ENCODE results near the gene SPATS1.

SPATS1 gene, protein sequence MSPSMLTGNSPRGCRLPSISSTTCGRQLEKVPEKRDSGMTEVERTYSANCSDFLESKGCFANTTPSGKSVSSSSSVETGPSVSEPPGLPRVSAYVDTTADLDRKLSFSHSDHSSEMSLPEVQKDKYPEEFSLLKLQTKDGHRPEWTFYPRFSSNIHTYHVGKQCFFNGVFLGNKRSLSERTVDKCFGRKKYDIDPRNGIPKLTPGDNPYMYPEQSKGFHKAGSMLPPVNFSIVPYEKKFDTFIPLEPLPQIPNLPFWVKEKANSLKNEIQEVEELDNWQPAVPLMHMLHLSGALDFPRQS

DNA sequence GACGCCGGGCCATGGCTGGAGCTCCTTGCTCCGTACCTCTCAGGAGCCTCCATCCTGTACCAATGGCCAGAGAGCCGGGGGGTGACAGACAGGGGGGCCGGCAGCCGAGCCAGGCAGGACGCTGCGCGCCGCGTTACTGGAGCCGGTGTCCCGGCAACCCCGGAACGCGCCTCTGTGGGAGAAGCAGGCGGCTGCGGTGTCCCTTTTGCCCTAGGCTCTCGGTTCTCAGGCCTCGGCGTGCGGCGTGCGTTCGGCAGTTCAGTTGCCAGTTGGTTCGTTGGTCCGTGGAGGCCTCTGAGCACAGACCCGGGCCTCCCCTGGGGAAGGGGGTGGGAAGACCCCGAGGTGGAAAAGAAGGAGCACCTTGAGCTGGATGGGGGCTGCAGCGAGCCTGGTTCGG, at the start of gene SPATS1:
Gene SPATS1, plus strand, starts transcription at position 162 of the 400 bp plus-strand sequence. CDS start 446 bp downstream, outside the sequence.
- DNase-seq (ENCODE audit: insufficient read length, low spot score) = no peak
- no peak for TF ChIP-seq POLR2A (IDR thresholded peaks at IDR 0.05; ENCODE audit: low read depth, low read length)
- no peak for FAIRE-seq

DNA sequence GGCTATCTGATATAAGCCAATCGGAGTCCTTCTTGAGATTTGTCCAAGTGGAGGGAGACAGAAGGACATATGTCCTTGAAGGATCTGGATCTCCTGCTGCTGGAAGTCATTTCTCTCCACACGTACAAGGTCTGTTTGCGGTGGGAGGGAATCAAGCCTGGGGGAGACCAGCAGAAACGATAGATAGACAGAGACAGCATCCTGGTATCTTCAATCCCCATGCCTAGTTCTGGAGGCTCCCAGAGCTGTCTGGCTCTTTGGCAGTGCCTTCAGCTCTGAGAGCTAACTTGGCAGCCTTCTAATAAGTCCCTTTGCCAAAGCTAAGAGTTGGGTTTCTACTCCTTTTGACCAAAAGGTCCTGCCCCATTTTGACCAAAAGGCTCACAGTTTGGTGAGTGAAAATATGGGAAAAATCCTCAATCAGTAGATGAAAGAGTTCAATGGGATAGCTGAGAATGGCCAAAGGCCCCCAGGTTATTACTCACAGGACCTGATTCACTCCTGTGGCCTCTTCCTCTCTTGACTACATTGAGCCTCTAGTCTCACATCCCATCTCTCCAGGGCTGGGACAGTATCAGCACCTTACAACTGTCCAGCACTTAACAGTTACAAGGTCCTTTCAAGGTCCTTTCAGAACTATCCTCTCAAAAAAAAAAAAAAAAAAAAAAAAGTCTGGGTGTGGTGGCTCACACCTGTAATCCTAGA, 49.6 kb upstream of the SPATS1 start:
- FAIRE-seq (no peak), DNase-seq (ENCODE audit: insufficient read length, low spot score) (no peak)
- TF ChIP-seq POLR2A (IDR thresholded peaks at IDR 0.05; ENCODE audit: low read depth, low read length) = no peak

DNA sequence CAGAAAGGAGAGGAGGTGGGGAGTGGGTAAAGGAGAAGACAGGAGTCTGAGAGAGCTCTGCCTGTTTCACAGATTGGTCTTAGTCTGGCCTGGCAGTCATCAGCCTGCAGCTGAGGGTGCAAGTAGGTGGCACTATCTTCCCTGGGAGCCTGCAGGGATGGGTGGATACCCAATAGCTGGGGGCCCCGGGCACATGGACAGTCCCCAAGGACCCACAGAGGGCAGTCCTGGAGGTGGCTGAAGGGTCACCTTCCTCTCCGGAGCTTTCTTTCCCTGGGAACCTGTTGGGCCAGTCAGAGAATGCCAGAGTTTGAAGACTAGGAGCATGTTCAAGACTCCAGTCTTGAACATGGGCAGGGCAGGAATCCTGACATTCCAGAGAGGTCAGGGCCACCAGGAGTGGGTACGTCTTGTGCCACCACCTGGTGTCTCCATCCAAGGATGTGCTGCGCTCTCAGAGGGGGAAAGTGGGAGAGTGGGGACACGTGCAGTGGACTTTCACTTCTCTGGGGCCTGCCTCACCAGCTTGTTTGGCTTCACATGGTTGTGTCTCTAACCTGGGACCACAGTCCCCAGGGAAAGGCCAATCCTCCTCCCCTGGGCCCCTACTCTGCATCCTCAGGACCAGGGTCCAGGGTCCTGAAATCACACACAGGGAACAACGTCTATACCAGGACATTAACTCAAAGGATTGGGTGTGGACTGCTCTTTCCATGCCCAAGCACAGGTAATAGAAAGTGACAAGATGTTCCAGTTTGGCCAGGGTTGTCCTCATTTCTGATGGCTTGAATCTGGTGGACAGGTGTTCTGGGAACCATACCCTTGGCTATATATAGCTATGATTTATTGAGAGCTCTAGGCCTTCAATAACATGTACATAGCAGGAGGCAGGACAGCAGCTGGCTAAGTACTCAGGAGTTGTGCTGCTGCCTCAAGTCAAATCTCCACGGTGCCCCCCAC, 47.3 kb upstream of the SPATS1 start:
- TF ChIP-seq POLR2A (IDR thresholded peaks at IDR 0.05; ENCODE audit: low read depth, low read length) = no peak
- FAIRE-seq (no peak), DNase-seq (ENCODE audit: insufficient read length, low spot score) (no peak)

DNA sequence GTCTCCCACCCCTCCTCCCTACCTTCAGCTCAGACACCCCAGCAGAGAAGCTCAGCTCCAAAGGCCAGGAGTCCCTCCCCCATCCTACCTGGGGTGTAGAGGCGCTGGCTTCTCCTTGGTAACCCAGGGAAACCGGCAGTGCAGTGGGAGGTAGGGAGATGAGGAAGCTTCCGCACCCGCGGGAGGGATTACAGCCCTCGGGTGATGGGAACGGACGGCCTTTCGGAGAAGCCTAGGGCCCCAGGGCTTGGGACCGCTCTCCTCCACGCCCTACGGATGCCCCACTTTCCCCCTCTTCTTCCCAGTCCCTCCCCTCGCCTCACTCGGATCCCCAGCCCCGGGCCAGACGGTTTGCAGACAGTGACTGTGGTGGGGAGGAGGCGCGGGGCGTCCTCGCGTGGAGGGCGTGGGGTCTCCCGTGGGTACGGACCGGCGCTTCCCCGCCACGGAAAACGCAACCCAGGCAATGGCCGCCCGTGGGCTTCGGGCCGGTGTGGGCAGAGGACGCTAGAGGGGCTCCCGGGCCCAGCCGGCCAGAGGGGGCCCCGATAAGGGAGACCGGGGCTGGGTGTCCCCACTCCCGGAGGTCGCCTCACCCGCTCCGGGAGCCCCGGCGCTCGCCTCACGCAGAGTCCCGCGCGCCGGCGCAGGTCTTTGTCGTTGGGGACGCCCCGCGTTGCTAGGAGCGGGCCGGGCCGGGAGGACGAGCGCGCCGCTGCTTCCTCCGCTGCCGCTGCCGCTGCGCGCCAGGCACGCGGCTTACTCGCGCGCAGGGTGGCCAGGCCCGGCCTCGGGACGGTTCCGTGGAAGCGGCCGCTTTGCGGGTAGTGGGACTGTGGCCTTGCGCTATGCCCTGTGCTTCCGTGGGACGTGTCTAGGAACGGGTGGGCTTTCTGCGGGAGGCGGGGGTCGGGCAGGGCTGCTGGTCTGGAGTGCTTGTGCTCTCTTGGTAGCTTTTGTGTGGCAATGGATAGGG, 45.1 kb upstream of the SPATS1 start:
- TF ChIP-seq POLR2A (IDR thresholded peaks at IDR 0.05; ENCODE audit: low read depth, low read length) = no peak
- FAIRE-seq = no peak
- no peak for DNase-seq (ENCODE audit: insufficient read length, low spot score)

DNA sequence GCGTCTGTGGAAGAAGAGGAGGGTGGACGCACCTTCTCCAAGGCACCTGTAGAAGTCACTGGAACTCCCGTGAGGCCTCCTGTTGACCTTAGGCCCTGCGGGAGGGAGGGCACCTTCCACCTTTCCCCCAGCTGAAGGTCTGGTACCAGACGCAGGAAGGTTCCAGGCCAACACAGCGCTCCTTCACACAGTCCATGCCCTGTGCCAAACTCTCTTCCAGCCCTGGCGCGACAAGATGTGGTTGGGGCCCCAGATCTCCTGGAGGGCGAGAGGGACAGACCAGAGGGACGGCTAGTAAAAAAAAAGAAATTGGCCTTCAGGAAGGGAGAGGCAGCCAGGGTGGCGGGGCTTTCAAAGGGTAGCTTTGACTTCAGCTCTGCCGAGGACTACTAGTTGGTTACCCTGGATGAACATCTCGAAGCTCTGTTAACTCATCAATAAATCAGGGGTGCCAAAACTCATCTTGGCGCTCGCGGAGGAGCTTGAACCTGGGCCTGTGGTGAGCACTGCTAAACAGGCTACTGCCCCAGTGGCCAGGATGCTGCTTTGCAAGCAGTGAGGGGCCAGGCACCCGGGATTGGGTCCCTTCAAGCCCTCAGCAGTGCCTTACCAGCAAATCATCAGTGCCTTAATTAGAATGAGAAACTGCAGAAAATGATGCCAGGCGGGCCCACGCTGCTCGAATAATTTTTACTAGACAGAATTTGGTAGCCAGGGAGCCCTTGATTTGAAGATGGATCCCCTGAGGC, 44.2 kb upstream of the SPATS1 start:
- DNase-seq (ENCODE audit: insufficient read length, low spot score) (no peak), FAIRE-seq (no peak)
- no peak for TF ChIP-seq POLR2A (IDR thresholded peaks at IDR 0.05; ENCODE audit: low read depth, low read length)

DNA sequence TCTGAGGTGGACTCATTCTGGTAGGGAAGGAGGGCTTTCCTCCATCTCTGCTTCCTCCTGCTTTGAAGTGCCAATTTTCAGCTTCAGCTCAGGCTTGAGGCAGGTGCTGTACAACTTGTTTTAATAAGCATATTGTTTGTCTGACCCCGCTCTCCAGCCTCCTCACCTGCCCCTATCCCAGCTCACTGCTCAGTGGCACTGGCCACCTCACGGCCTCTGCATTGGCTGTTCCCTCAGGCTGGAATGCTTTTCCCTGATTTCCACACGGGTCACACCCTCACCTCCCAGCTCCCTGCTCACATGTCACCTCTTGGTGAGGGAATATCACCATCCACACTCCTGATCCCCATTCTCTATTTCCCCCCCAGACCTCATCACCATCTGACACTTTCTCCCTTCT, 43.6 kb upstream of the SPATS1 start:
- DNase-seq (ENCODE audit: insufficient read length, low spot score) (no peak), FAIRE-seq (no peak)
- TF ChIP-seq POLR2A (IDR thresholded peaks at IDR 0.05; ENCODE audit: low read depth, low read length) = no peak

DNA sequence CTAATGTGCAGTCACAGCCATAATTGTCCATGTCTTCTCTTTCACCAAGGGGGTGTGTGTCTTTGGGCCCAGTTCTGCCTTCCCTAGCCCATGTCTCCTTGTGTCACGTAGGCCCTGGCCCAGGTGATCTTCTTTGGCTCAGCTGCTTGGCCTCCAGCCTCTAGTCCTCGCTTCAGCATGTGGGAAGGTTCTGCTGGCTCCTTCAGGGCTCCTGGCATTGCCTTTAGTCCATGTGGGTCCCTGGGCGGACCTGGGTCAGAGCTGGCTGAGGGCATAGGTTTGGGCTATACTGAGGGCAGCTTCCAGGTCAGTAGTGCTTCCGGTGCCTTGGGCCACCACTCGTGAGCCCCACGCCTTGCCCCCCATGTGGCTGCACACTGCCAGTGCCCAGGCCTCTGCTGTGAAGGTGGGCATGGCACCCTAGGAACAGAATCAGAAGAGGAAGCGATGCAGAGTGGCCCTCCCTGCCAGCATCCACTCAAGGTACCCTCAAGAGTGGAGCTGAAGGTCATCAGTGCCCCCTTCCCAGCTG, 42.1 kb upstream of the SPATS1 start:
- no peak for FAIRE-seq
- no peak for TF ChIP-seq POLR2A (IDR thresholded peaks at IDR 0.05; ENCODE audit: low read depth, low read length)
- no peak for DNase-seq (ENCODE audit: insufficient read length, low spot score)

DNA sequence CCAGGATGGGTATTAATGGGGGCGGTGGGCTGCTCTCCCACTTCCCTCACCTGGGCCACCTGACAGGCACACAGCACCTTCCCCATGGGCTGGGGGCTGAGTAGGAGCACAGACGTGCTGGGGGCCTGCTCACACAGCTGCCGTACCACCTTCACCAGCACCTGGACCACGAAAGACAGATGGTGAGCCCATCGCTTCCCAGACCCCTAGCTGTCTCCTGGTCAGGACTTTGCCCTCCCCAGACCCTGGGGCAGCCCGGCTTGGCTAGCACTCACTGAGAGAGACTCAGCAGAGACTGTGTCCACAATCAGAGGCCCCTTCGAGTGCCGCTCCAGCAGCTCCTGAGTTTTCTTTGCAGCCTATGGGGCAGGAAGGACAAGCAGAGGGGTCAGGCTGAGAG, 41.3 kb upstream of the SPATS1 start:
- DNase-seq (ENCODE audit: insufficient read length, low spot score) (no peak), FAIRE-seq (no peak)
- no peak for TF ChIP-seq POLR2A (IDR thresholded peaks at IDR 0.05; ENCODE audit: low read depth, low read length)

DNA sequence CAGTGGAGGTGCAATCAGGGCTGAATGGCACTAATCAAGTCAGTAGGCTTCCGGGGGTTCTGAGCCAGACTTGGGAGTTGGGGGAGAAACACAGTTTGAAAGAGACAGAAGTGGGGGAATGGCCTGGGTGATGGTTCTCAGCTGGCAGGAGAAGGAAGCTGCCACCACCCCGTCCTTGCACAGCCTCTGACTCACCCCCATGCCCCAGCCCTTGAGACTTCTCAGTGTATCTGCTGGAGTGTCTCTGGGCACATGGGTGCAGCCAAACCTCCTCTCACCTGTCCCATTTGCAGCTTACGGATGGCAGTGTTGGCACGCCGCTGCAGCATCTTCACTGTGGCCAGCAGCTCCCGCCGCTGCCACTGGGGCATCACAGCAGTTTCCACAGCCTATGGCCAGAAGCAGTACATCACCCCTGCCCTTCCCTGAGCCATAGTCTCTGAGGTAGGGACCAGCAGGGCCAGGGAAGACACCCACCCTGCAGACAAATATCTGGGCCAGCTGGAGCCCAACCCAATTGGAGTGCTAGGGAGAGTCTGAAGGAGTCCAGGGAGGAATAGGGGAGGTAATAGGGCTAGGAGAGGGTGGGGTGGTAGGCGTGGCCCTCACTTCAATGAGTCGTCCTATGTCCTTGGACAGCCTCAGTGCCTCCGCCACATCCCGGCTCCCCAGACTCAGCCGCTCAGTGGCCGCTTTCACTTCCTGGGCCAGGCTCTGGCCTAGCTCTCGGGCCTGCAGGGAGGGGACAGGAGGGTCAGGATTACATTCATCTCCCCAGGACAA, 40.5 kb upstream of the SPATS1 start:
- TF ChIP-seq POLR2A (IDR thresholded peaks at IDR 0.05; ENCODE audit: low read depth, low read length) = no peak
- DNase-seq (ENCODE audit: insufficient read length, low spot score) (no peak), FAIRE-seq (no peak)

DNA sequence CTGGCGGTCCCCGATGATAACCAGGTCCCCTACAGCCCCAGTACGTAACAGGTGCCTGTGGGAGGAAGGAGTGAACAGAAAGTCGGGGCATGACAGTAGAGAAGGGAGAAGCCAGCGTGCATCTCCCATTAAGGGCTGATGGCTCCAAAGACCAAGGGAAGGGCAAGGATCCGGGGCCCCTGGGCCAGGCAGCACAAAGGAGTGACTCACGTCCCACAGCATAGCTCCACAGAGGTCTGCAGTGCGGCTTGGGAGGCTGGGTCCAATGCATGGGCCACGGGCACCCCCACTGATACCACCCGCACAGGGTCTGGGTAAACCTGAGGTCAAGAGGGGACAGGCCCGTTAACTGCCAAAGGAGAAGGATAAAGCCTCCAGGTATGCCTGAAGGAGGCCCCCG, 39.6 kb upstream of the SPATS1 start:
- FAIRE-seq (no peak), DNase-seq (ENCODE audit: insufficient read length, low spot score) (no peak)
- TF ChIP-seq POLR2A (IDR thresholded peaks at IDR 0.05; ENCODE audit: low read depth, low read length) = no peak

DNA sequence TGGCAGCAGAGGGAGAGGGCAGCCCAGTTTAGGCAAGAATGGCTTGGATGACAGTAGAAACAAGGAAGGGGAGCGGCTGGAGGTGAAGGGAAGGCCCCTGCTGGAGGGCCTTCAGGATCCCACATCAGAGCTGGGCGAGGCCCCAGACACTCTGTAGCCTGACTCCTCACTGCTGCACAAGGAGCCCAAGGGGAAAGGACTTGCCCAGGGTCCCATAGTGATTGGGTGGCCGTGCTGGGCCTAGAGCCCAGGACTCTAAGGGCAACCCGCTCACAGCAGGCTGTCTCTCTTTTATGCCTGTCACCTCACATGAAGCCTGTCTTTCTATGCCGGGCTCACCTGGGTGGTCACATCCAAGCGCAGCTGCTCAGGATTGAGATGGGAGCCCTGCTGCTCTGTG, 38.6 kb upstream of the SPATS1 start:
- DNase-seq (ENCODE audit: insufficient read length, low spot score) (no peak), FAIRE-seq (no peak)
- TF ChIP-seq POLR2A (IDR thresholded peaks at IDR 0.05; ENCODE audit: low read depth, low read length) = no peak

Measured in H54 (cell line).